D721Med (cell line): ENCODE measurements around the gene MAP1LC3A.

ENCODE experiments used
- DNase-seq: peaks from one replicate; pipeline ENCODE4 v3.0.0; 2011; ENCODE audit warnings: low spot score; ENCODE audit not compliant: insufficient read length
- FAIRE-seq: peaks from 2 replicates; lab custom pipeline; 2011; peaks lifted over from hg19 to GRCh38; lab: Jason Lieb, UNC
- CTCF ChIP-seq: IDR thresholded peaks from 2 replicates; pipeline ENCODE4 v1.5.1; 2012; ENCODE audit warnings: mild to moderate bottlenecking, control low read depth; ENCODE audit not compliant: insufficient read depth; ENCODE audit errors: missing control alignments

The MAP1LC3A gene

GRCh38 chr20:34549291-34549928 lies 9.1 kb upstream of the MAP1LC3A start:
- FAIRE-seq (no peak), DNase-seq (no peak)
- TF ChIP-seq CTCF: no peak

GRCh38 chr20:34549929-34550305 lies 8.6 kb upstream of the MAP1LC3A start:
- no peak for FAIRE-seq
- TF ChIP-seq CTCF: no peak
- no peak for DNase-seq

GRCh38 chr20:34552569-34552968 lies 5.9 kb upstream of the MAP1LC3A start:
- no peak for DNase-seq
- no peak for TF ChIP-seq CTCF

GRCh38 chr20:34553366-34553867 lies 5.1 kb upstream of the MAP1LC3A start:
- FAIRE-seq (no peak), DNase-seq (no peak)
- no peak for TF ChIP-seq CTCF

More at GRCh38 chr20:34552569-34552968, 5.9 kb upstream of the MAP1LC3A start:
- FAIRE-seq: no peak

GRCh38 chr20:34557936-34558319 lies 590 bp upstream of the MAP1LC3A start:
- no peak for TF ChIP-seq CTCF
- FAIRE-seq: no peak
- DNase-seq: no peak

- FAIRE-seq: no peak
- no peak for DNase-seq
- TF ChIP-seq CTCF: no peak
These were observed 1.0 kb downstream of the MAP1LC3A start for GRCh38 chr20:34559311-34560140.

- FAIRE-seq (no peak), DNase-seq (no peak)
- TF ChIP-seq CTCF: no peak
These were observed 1.6 kb downstream of the MAP1LC3A start for GRCh38 chr20:34560141-34560523.
